ENCODE data around the gene SHISA9.

SHISA9 gene

GRCh38 chr16:12959072-12959471, 57.7 kb downstream of the SHISA9 start:
- no peak for DNase-seq

DNA sequence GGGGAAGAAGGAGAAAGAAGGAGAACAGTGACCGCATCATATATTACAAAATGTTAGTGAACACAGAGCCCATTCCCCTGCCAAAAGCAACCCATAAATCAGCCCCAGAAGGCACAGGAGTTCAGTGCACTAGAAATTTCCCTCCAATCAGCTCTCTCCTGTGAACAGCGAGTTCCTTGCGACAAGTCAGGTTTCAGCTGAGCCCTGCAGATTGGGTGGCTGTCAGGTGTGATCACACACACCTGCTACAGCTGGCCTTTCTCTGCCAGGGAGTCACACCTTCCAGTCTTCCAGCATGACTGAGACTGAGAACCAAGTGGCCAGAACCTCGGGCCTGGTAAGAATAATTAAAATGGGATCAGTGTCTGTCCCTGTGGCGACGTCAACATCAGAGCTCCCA, 60.2 kb downstream of the SHISA9 start:
- no peak for DNase-seq

DNA sequence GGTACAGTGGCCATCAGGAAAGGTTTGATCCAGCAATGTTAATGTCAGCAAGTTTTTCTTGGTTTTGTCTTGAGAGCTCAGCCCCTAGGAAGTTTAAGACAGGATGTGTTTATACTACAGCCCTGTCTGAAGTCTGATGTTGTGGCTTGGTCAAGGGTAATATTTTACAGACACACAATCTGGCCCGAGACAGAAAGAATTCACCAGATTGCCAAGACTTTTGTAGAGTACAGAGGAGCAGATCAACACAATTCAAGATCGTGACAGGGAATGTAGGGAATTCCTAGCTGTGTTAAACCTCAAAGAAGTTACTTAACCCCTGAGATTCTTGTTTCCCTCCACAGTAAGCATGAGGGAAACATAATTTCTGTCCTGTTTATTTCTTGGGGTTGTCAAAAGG, 63.1 kb downstream of the SHISA9 start:
- DNase-seq, result no peak

- DNase-seq, result no peak
These were observed 63.9 kb downstream of the SHISA9 start for GRCh38 chr16:12965274-12965804.

- DNase-seq, result no peak
These were observed 69.8 kb downstream of the SHISA9 start for GRCh38 chr16:12971241-12971640.

- no peak for DNase-seq
These were observed 70.8 kb downstream of the SHISA9 start for GRCh38 chr16:12972246-12972645.

DNA sequence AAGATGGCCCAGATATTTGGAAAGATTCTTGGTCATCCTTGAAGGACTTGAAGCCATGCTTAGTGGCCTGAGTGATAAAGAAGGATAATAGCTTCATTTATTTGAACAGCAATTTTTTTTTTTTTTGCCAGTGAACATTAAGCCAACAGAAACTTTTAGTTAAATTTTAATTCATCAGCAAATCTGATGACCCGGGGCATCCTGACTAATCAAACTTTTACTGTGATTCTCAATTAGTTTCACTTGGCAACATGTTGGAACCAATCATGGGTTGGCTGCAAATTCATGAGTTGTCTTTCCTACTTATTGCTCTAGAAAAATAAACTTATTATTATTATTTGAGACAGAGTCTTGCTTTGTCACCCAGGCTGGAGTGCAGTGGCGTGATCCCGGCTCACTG, 74.4 kb downstream of the SHISA9 start:
- DNase-seq, result no peak

DNA sequence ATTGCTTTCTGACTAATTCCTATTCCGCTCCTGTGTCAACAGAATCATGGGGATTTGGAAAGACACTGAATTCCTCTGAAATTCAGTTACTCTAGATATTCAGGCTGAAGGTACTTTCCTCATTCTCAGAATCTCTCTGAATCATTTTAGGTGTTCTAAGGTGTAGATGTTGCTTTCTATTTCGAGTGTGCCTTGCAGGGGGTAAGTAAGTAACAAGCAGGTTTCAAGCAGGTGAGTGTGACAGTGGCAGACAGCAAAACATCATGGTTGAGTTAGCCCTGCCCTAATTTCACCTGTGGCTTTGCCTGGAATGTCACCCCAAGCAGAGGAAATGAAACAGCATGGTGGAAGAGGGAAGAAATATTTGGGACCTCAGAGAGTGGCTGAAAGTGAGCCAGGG, 75.1 kb downstream of the SHISA9 start:
- DNase-seq, result no peak

DNA sequence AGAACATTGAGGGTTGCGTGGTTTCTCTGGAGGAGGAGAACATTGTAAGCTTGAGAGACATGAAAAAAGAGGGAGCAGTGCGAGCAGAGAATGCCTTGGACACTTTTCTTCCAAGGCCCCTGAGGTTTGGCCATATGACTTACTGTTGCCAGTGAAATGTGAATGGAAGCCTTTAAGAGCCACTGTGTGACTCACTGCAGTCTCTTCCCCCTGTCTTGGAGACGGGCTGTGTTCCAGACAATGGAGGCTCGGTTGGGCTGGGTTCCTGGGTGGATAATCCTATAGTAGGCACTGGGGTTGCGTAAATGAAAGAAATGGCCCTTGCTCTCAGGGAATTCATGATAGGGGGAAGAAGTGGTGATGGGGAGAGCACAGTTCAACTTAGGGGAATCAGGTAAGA, 75.5 kb downstream of the SHISA9 start:
- no peak for DNase-seq

DNA sequence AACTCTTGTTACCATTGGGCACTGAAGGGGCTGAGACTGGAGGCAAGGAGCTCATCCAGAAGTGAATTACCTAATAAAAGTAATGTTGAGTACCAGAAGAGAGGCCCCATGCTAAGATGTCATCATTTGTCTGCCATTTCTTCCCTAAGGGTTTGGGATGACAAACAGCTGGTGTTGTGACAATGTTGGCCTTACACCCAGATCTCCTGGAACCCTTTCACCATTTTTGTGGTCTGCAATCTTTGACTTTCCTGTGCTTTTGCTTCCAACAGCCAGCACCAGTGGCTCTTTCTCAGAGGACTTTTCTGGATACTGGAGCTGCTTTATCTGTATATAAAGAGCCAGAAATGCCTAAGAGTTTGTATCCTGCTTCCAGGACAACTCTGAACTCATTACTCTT, 84.1 kb downstream of the SHISA9 start:
- no peak for DNase-seq

DNA sequence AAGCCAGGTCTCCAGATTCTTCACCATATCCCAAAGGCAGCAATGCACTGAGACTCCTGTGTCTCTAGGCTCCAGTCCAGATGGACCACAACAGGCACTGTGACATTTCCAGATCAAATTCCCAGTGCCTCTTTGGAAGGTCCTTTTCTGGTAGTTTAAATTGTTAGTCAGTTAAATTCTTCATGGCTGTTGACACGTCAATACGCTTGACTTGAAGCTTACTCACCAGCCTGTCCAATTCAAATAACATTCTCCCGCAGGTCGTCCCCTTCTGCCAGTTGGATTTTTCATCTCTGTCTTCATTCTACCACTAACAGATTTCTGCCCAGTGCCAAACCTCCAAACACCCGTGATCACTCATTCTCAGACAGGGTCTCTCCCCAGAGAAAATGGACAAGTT, 86.7 kb downstream of the SHISA9 start:
- DNase-seq, result no peak

- no peak for DNase-seq
These were observed 90.7 kb downstream of the SHISA9 start for GRCh38 chr16:12992066-12992465.

DNA sequence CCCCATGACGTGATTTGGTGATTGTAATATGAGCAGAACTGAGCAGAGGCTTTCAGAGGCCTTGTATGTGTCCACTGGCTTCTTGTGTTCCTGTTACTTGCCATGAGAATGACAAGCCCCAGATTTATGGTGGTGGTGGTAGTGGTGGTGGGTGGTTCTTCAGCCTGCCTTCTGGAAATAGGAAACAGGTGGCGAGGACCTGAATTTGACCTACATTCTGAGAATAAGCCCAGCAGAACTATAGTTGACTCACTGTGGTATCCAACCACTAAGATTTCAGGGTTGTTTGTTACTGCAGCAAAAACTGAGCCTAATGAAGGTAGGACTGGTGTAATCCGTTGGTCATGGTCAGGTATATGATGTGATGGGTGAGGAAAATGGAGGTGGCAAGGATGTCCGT, 93.0 kb downstream of the SHISA9 start:
- DNase-seq, result no peak

DNA sequence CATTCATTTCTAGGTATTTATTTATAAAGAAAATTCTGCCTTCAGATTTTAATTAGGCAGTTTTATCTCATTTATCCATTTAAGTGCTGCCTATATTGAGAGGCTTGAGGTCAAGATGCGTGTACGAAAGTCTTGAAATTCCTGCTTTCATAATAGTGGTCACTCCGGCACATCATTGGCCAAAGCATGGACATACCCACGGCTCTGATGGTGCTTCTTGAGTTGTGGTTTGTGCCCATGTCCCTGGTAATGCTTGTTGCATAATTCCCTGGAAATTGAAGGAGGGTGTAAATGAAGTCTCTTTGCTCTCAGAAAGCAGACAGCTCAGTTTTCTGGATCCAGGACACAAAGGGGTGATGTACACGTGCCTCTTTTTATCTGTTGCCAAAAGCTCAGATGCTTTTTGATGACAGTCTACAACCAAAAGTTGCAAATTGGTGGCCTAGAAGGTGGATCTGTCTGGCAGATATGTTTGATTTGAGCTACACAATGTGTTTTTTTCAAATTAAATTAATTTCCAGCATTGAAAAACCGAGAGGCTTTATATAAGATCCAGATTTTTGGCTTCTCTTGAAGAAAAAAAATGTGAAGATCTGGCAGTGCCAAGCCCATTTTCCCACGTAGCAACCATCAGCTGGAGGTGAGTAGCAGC, 94.4 kb downstream of the SHISA9 start:
- no peak for DNase-seq

DNA sequence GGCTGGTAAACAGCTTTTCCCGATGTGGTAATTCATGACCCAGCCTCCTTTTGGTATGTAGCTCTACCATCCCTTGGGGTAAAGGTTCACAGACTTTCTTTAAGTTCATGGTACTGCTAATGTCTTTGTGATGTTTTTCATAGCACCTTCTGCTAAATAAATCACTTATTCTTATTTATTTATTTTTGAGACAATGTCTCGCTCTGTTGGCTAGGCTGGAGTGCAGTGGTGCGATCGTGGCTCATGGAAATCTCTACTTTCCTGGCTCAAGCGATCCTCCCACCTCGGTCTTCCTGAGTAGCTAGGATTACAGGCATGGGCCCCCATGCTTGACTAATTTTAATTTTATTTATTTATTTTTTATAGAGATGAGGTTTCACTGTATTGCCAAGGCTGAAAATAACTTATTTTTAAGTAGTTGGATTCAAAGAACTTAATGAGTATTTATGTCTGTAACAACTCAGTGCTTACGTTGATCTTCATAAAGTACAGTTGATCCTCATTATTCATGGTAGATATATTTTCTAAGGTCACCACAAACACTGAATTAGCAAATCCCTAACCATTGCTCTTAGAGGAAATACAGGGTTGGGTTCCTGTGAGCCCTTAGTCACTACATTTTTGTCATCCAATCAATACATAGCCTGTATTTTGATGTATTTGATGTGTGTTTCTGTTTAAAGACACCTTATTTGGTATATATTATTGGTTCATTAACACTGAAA, 97.1 kb downstream of the SHISA9 start:
- DNase-seq, result no peak

- no peak for DNase-seq
These were observed 98.0 kb downstream of the SHISA9 start for GRCh38 chr16:12999368-12999767.

DNA sequence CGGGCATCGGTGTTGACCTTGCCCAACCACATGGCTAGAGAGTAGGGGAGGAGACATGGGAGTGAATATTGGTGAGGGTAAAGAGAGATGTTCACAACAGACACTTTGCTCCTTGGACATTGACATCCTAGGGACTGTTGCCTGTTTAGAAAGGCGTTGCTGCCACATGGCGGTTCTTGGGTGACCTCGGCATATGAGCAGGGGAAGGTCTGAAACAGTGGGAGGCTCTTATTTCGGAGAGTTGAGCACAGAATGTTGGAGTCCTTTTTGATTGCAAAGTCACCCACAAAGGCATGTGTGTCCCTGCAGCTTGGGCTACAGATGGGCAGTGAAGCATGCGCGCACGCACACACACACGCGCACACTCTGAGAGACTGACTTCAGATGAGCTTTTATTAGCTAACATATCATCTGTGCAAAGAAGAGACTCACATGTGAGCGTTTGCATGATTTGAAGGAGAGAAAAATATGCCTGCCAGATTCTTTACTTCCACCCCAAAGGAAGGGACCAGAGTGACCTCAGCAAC, 104.4 kb downstream of the SHISA9 start:
- DNase-seq, result no peak

DNA sequence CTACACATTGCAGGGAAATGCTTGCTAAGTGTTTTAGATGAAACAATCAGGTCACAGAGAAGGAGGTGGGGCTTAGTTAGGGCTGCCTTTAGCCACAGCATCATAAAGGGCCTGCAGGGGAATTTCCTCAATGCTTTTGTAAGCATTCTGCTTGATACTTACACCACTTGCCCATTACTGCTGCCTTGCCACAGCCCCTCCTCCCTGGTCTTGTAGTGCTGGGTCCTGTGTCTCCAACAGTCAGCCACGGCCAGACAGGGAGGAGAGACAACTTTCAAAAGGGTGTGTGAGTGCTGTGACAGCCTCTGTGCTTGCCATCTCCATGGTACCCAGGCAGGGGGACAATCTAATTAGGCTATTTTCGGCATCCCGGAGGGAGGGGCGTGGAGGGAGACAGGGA, 111.2 kb downstream of the SHISA9 start:
- no peak for DNase-seq

DNA sequence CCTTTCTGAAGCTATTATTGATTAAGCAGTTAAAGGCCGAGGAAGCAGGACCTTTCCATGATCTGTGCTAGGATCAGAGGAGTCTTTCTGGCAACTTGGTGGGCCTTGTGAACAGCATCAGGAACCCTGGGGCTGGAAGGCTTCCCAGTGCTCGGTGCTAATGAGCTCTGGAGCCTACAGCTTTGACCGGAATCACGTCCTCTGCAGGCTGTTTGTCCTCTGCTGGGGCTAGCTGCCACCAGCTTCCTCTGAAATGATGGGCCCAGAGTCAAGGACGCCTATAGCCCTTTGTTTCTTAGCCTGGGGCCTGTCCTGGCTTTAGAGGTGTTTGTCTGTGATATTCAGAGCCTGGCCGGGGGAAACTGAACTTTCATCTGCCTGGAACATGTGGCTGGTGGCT, 111.6 kb downstream of the SHISA9 start:
- DNase-seq, result no peak

DNA sequence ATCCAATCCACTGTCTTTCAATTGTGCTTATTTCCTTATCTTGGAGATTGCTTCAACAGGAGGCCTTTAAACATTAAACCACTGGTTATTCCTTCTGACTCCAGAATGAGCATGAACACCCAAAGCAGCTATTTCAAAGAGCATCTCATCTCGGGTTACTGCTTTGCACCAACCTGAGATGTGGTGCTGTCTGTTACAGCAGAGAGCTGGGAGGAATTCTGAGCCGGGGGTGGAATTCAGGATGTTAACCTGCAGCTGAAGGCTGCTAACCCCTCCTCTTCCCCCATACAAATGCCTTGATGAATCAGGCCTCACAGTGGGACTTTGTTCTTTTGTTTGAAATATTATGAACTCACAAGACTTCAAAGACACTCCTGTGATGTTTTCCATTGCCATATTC, 113.1 kb downstream of the SHISA9 start:
- DNase-seq, result no peak

DNA sequence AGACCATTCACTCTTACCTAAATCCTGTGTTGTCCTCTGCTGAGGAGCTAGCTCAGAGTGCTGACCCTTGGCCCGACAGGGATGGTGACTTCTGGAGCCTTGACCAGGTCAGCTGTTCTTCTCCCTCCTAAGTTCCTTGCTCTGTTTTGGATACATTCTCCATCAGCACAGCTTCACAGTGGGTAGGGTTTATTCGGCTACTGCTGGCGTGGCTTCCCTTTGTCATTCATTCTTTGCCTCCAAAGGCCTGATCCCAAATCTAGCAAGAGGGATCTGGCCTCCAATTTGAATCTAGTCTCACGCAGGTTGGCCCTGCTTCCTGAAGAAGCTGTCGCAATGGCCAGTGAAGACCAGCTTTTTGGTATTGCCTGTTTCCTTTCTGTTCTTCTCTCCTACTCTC, 116.6 kb downstream of the SHISA9 start:
- no peak for DNase-seq

DNA sequence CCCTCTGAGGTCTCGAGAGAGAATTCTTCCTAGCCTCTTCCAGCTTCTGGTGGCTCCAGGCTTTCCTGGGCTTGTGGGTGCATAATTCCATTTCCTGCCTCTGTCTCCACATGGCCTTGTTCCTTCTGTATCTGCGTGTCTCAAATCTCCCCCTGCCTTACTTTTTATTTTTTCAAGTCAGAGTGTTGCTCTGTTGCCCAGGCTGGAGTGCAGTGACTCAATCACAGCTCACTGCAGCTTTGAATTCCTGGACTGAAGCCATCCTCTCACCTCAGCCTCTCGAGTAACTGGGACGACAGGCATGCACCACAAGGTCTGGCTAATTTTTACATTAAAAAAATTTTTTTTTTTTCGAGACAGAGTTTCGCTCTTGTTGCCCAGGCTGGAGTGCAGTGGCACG, 120.6 kb downstream of the SHISA9 start:
- no peak for DNase-seq

DNA sequence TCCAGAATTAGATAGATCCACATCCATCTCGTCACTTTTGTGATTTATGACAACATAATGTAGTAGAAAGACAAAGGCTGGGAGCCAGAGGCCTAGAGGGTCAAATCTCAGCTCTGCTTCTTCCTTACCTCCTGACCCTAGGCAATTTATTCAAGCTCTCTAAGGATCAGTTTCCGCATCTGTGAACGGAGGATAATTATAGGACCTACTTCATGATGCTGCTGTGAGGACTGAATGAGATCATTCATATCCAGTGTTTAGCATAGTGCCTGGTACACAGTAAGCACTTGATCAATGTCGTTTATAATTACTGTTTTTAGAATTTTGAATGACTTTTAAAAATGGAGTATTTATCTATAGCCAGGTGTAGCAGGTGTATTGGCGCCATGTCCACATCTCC, 128.4 kb downstream of the SHISA9 start:
- no peak for DNase-seq

DNA sequence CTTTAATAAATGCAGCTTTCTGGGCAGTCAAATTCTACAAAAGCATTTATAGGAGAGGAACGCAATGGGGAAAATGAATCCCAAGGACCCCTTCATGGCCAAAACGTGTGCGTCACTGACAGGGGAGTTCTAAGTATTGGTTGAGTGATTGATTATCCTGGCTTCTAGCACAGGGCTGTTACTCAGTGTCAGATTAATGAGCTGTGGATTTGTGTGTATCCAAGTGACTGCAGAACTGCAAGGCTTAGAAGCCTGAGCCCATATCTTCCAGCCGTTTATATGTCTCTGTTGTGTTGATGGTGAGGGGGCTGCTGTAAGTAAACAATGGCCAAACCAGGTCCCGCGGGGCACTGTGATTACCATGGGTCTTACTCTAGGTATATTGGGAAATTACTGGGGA, 129.4 kb downstream of the SHISA9 start:
- DNase-seq, result no peak

- DNase-seq, result no peak
These were observed 131.5 kb downstream of the SHISA9 start for GRCh38 chr16:13032911-13033310.
